ENCODE data around the gene SLX4.
"Not testable (repeated sequence)": the region's sequence is repeated elsewhere in the genome, so short reads cannot be mapped to it uniquely, and the experiment has no call there.

SLX4 gene

GRCh38 chr16:3611146-3611975, at the start of gene SLX4:
Gene SLX4 (minus strand): TSS chr16:3611606. CDS start chr16:3608964, 2,642 bp downstream.
- peak; percentile 32 for DNase-seq (ENCODE audit: low read depth)

GRCh38 chr16:3659251-3659650, 47.8 kb upstream of the SLX4 start:
- DNase-seq (ENCODE audit: low read depth): no peak

GRCh38 chr16:3656491-3657468, 45.4 kb upstream of the SLX4 start:
- no peak for DNase-seq (ENCODE audit: low read depth)

- not testable (repeated sequence) for DNase-seq (ENCODE audit: low read depth)
Observed at GRCh38 chr16:3656160-3656490, 44.7 kb upstream of the SLX4 start.

DNA sequence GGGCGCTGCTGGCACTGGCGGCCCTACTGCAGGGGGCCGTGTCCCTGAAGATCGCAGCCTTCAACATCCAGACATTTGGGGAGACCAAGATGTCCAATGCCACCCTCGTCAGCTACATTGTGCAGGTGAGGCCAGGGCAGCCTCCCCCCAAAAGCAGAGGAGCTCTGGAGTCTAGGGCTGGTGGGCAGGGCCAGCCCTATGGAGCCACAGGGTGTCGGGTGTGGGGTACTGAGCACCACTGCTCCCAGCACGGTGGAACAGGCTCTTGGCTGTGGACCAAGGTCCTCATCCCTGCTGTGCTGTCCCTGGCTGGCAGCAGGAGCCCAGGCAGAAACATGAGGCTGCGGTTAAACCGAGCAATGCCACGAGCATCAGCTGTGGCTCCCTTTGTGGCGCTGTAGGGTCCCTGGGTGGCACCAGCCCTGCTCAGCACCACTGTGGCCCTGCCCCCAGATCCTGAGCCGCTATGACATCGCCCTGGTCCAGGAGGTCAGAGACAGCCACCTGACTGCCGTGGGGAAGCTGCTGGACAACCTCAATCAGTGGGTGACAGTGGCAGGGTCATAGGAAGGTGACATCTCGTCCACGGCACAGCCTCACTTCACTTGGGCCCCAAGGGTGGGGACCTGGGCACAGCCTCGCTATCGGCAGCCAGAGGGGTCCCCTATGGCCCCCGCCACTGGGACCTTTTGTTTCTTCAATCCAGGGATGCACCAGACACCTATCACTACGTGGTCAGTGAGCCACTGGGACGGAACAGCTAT, 44.2 kb upstream of the SLX4 start:
- DNase-seq (ENCODE audit: low read depth): no peak

DNA sequence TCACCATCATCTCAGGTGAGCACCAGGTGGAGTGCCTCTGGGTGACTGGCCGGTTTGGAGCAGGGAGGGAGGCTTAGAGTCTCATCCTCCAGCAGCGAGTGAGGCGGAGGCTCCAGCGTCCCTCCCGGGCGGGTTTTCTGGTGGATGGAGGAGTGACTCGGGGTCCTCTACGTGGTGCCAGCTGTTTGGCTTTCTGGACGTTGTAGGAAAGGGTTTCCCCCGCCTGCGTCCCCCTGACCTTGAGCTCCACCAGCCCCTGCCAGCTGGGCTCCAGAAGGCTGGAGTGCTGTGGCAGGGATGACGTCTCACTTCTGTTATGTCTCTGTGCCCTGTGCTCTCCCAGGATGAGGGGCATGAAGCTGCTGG, 43.6 kb upstream of the SLX4 start:
- DNase-seq (ENCODE audit: low read depth): no peak

GRCh38 chr16:3654249-3654991, 43.0 kb upstream of the SLX4 start, which contains the start of gene DNASE1:
Gene DNASE1 (plus strand): TSS chr16:3654691. CDS start chr16:3655374, 683 bp downstream.
- DNase-seq (ENCODE audit: low read depth): peak; percentile 22

GRCh38 chr16:3652373-3653195, 41.2 kb upstream of the SLX4 start:
- DNase-seq (ENCODE audit: low read depth): no peak

DNA sequence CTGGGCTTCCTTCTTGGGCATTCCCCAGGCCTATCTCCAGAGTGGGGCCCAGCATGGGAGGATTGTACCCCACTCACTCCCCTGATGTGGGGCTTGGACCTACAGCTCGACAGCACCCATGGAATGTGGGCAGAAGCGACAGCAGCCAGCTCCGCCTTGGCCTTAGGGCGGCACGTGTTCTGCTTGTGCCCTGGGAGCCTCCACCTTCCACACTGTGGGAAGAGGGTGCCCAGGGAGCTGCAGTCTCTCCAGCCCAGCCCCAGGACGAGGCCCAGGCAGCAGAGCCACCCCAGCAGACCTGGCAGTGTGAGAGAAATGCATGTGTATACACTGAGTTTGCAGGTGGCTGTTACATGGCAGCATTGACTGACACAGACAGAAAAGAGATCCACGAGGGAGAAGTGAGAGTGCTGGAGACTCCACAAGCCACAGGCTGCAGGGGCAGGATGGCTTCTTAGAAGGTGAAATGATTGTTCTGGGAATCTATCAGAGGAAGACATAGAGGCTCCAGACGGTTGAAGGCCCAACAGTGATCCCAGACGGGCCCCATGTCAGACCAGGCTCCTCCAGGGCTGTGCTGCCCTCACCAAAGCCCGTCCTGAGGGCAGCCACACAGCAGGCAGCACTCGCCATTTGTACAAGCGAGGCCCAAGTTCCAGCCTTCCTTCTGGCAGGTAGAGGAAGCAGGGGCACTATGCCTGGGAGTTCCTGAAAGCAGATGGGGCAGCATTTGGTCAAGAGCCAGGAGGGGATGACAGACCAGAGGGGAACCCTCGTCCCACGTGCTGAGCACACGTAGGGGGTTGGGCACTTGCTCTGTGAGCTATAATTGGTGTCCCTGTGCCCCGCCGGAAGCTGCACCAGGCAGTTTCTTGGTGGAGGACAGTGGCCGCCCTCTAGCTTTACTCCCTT, 40.3 kb upstream of the SLX4 start:
- no peak for DNase-seq (ENCODE audit: low read depth)

- DNase-seq (ENCODE audit: low read depth): no peak
Observed at GRCh38 chr16:3650631-3651265, 39.3 kb upstream of the SLX4 start.

DNA sequence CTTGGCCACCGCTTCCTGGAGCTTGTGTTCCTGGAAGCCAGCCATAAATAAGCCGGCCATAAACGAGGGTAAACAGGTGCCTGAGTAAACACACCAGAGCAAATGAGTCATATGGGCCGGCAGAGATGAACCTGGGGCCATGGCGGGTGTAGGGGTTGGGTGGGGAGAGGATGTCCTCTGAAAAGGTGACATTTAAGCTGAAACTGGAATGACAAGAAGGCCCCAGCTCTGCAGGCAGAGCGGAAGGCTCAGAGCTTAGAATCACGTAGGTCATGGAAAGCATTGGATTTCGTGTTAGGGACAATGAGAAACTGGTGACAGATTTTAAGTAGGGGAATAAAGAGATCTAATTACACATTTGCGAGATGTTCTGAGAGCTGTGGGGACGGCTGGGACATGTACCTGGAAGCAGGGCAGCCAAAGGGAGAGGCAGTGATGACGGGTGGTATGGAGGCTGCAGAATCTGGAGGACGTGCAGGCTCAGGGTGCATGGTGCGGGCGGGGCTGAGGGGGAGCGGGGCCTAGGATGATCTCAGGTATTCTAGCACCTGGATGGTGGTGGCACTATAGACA, 35.0 kb upstream of the SLX4 start:
- DNase-seq (ENCODE audit: low read depth): no peak

- no peak for DNase-seq (ENCODE audit: low read depth)
Observed at GRCh38 chr16:3645504-3646347, 34.3 kb upstream of the SLX4 start.

DNA sequence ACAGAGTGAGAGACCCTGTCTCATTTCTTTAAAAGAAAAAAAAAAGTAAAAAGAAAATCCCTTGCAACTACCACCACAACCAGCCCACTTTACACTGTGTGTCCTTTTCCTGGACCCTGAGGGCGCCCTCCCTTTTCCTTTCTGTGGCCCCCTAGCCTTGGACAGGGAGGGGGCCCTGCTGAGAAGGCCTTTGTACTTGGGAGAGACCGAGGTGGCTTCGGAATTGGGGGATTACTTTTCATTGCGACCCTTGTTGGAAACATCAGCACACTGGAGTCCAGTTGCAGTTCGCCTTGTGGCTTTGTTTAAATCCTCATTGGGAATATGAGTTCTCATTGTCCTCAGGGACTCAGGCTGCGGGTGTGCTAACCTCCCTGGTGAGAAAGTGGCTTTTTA, 33.7 kb upstream of the SLX4 start:
- no peak for DNase-seq (ENCODE audit: low read depth)

DNA sequence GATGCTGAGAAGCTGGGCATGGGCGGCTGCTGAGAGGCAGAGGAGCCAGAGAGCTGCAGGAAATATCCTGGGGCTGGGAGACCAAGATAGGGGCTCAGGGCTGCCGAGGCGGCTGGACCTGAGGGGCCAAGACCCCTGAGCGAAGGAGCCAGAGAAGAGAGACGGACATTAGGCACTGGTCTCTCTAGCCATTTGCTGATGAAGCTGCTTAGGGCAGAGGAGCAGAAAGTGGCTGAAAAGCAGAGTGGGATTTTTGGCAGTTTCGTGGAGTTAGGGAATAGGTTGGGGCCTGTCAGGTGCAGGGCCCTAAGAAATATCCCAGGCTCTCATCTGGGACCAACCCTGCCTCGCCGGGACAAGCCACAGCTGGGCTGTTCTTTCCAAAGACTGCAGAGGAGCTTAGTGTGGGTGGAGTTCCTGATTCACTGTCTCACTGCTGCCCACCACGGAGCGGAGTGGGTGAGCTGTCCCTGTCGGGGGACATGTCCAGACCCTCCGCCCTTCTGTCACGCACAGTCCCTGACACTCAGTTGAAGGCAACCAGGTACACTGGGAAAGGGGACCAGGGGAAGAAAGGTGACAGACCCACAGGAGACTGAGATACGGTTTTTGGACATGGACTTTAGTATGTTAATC, 31.8 kb upstream of the SLX4 start:
- DNase-seq (ENCODE audit: low read depth): no peak

DNA sequence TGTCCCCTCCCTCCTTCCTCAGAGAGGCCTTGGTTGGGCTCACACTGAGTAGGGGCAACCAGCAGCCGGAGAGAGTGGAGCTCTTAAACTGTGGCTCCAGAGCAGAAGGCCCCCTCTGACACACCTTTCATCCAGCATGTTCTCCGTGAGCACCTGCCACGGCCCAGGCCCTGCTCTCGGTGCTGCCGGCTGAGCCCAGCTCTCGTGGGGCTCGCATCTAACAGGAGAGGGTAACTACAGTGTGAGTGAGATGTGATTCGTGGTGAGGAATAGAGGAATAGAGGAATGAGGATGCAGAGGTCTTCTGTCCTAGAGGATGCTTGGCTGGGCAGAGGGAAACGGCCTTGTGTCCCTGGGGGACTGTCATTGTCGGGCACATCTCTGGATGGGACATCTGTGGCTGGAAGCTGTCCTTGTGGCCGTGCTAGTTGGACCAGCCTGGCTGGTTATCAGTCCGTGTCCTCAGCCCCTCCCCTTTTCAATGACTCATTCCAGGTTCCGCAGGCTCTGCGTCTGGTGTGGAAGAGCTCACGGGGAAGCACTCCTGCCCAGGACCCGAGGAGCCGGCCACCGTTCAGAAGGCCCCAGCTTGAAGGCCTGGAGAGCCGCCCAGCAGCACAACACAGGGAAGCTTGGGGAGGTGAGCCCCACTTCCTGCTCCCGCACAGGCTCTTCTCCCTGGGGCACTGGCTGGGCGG, 31.1 kb upstream of the SLX4 start:
- no peak for DNase-seq (ENCODE audit: low read depth)

DNA sequence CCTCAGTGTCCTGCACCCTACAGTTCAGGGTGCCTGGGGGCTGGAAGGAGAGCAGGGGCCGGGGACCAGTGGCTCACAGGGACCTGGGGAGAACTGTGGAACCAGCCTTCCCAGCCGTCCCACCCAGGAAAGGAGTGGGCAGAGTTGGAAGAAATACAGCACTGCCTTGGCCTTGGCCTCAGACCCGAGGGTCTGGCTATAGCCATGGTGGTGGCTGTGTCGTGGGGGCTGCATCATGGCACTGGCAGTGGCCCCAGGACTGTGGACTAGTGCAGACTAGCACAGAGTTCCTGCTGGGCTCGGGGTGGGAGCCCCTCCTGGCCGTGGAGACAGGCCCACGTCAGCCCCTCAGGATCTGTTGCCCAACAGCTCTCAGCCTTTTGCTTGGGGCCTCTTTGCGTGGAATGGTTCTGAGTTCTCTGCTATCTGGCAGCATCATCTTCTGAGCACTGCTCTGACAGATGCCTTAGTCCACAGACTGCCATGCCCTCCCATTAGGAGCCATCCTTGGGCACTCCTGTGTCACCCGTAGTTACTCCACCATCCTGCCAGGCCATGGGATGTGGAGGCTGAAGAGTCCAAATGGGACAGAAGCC, 30.5 kb upstream of the SLX4 start:
- no peak for DNase-seq (ENCODE audit: low read depth)
